Activated T-cell treated with anti-CD3 and anti-CD28 coated beads for 4 hours (primary cell): Measurements from ENCODE around the gene RABL6.
"Not testable (repeated sequence)": the region's sequence is repeated elsewhere in the genome, so short reads cannot be mapped to it uniquely, and the experiment has no call there.

Experiments
- DNase-seq: peaks from one replicate; pipeline ENCODE4 v3.0.0-alpha.2; 2020

The RABL6 gene

GRCh38 chr9:136837856-136838277, 30.1 kb downstream of the RABL6 start:
- DNase-seq = not testable (repeated sequence)

DNA sequence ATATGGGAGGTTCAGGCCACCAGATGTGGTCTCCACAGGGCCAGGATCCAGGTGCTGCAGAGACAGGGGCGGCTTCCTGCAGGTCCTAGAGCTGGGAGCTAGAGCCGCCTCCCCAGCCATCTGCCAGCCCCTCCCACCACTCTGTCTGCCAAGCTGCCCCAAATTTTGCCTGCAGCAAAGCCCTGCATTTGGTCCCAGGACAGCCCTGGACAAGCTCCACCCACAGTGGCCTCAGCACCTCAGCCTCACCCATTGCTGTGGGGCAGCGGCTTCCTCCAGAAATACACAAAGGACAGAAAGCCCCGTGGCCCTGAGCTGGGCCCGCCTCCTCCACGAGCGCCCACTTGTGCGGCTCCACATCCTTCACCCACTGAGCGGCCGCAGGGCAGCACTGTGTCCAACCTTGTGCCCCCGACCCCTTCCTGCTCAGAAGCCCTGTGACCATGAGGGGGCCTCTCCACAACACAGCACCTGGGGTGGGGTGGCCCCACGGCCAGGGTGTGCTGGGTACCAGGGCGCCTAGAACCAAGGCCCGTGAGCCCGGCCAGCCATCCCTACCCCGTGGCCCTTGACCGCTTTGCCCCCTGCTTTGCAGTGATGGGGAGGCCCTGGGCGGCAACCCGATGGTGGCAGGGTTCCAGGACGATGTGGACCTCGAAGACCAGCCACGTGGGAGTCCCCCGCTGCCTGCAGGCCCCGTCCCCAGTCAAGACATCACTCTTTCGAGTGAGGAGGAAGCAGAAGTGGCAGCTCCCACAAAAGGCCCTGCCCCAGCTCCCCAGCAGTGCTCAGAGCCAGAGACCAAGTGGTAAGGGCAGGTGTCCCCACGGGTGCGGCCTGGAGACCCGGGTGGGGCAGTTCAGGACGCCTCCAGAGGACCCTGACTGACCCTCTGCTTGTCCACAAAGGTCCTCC, 30.8 kb downstream of the RABL6 start:
- DNase-seq = no peak

DNA sequence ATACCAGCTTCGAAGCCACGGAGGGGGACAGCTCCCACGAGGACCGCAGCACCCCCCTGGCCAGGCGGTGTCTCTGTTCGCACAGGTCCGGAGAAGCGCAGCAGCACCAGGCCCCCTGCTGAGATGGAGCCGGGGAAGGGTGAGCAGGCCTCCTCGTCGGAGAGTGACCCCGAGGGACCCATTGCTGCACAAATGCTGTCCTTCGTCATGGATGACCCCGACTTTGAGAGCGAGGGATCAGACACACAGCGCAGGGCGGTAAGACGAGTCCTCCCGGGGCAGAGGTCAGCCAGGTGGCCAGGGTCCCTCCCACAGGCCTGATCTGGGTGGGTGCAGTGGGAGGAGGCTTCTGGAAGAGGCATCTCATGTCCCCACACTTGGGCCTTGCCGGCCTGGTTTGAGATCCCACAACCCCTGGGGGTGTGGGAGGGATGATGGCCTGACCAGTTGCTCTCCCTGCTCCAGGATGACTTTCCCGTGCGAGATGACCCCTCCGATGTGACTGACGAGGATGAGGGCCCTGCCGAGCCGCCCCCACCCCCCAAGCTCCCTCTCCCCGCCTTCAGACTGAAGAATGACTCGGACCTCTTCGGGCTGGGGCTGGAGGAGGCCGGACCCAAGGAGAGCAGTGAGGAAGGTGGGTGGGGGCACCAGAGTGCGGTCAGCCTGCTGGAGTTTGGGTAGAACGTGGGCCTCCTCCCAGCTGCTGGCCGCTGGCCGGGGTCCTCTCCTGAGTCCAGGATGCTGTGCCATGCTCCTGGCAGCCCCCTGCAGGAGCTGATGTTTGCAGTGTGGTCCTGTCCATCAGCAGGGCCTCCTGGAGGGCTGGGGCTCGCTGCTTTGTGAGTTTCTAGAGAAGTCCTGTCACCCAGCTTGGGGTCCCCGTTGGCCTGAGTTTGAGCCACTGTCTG, 31.7 kb downstream of the RABL6 start:
- no peak for DNase-seq

GRCh38 chr9:136840140-136840876, 32.6 kb downstream of the RABL6 start:
- DNase-seq = no peak

DNA sequence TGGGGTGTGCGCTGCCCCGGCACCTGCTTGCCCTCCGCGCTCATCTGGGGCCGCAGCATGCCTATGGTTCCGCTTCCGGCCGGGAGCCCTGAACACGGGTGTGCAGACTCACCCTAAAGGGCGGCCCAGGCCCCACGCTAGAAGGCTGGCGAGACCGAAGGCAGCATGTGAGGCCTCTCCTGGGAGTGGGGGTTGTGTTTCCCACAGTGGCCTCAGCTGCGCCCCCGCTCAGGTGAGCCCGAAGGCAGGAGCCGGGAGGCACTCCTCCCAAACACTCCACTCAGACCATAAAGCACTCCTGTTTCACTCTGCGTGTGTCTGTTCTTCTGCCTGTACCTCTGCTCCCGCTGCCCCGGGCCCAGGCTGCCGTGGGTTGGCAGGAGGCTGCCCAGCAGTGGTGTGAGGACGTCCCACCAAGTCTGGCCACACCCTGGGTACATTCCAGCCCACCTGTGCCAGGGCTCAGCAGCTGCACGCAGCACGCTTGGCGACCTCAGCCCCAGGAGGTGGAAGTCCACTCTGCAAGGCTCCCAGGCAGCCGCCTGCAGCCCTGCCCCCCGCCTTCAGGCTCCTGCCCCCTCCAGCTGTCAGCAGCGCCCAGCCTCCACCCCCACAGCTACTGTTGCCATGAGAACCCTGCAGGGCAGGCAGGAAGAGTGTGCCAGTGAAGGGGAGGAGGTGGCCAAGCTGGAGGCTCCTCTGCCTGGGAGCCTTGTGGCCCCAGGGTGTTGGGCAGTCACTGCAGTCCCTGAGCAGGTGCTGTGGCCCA, 33.3 kb downstream of the RABL6 start:
- no peak for DNase-seq

DNA sequence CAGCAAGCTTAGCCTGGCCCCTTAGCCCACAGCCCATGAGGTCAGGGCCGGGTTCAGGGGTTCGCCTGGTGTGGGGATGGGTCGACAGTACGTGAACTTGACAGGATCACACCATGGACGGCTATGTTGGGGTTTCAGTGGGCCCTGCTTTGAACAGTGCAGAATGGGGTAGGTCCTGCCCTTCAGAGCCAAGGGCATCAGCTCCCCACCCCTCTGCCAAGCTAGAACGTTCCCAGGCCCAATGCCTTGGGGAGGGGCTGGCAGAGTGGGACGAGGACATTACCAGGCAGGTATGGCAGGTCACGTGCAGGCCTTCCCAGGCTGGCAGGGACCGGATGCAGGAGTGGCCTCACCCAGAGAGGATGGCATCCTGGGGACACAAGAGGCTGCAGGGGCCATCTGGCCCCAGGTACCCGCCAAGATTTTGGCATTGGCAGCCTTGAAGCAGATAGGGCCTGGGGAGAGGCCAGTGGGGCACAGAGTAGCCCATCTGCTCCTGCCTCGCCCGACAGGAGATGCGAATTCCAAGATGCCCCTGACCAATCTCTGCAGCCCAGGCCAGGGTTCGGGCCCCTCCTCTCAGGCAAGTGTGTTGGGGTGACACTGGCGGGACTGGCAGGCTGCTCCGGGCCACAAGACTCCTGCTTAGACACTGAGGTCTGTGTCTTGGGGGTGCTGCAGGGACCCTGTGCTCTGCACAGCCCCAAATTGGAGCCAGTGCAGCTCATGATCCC, 34.1 kb downstream of the RABL6 start:
- DNase-seq = not testable (repeated sequence)

DNA sequence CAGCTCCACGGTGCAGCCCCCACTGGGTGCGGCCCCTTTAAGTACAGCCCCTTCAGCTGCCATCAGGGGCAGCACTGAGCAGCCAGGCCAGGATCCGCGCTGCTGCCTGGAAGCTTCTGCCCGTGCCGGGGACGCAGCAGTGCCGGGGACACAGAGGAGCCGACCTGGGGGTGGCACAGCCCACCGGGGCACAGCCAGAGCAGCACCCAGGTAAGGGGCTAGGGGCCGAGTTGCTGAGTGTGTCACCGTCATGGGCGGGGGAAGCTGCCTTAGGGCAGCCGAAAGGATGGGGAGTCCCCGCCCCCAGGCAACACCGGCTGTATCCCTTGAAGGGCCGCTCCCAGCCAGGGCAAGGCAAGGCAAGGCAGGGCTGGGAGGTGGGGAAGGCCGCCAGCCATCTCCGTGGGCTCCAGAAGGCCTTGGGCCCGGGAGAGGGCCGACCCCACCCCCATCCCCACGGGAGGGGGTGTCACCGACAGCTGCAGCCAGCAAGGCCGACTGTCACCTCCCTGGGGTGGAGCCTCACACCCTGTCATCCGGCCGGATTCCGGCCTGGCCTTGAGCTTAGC, 34.7 kb downstream of the RABL6 start, which contains the start of gene AJM1:
TSS of gene AJM1 (plus strand) at position 99 of the 569 bp plus-strand sequence. CDS start 1,937 bp downstream, outside the sequence.
- DNase-seq = peak; percentile 70

DNA sequence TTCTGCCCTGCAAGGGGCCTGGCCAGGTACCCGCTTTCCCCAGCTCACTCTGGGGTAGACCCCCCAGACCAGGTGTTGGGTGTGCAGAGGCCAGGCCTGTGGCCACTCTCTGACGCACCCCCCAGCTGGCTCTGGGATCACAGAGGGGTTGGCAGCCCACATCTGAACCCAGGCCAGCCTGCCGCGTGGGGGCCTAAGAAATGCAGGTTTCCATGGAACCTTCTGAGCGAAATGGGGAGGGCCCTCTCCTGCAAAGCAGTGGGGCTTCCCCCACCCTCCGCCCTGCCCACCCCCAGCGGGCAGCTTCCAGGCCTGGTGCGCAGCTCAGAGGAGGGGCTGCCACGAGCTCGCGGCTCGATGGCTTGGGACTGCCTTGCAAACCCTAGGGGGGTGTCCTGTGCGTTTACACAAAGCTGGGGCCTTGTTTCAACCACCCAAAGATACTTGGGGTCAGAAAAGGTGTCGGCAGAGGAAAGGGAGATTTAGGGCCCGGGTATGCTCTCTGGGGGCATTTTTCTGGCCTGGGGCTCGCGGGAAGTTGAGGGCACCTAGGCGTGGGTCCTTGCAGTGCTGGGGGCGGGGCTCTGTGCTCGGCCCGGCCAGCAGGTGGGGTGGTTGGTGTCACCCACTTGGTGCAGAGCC, 35.5 kb downstream of the RABL6 start:
- not testable (repeated sequence) for DNase-seq

DNA sequence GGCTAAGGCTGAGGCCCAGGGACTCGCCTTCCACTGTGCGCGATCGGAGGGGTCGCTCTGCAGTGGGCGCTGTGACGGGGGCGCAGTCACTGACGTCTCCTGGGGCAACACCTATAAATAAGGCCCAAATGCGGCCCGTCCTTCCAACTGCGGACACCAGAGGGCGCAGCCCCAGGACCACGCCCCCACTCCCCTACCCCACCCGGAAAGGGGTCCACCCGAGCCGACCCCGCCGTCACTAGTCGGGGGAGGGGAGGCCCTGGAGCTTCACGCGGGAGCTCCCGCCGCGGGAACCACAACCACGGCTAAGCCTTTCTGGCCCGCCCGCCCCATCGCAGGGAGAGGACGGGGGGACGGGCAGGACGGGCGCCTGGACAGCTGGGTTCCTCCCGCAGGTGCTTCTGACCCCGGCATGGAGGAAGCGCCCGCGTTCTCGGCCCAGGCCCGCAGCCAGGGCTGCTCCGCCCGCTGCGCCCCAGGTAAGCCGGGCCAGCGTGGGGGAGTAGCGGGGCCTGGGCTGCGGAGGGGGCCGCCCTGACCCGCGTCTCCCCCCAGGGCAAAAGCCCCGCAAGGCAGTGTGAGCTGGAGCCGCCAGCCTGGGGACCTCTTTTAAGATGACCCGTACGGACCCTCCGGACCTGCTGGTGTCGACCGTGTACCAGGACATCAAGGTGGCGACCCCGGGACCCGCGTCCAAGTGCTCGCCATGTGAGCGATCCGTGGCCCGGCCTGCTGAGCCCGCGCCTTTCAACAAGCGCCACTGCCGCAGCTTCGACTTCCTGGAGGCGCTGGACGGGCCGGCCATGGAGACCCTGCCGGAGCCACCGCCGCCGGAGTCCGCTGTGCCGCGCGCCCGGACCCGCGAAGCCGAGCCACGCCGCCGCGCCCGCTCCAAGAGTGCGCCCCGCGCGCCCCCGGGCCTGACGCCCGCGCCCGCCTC, 36.3 kb downstream of the RABL6 start:
- peak; percentile 51 for DNase-seq

- no peak for DNase-seq
Observed at GRCh38 chr9:136844761-136845464, 37.2 kb downstream of the RABL6 start.

DNA sequence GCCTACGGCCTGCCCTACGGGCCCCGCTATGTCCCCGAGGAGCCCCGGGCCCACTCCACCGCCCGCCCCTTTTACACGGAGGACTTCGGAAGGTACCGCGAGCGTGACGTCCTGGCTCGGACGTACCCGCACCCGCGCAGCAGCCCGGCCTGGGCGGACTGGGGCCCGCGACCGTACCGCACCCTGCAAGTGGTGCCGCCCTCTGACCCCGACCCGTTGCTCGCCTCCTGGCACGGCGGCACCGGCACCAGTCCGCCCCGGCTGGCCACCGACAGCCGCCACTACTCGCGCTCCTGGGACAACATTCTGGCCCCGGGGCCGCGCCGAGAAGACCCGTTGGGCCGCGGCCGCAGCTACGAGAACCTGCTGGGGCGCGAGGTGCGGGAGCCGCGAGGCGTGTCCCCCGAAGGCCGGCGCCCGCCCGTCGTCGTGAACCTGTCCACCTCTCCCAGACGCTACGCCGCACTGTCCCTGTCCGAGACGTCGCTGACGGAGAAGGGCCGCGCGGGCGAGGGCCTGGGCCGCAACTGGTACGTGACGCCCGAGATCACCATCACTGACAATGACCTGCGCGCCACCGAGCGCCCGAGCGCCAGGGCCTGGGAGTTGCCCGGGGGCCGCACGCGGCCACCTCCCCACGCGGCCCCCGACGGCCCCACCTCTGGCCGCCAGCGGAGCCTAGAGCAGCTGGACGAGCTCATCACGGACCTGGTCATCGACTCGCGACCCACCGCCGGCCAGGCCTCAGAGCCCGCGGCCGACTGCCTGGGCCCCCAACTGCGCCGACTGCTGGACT, 37.9 kb downstream of the RABL6 start:
- no peak for DNase-seq

DNA sequence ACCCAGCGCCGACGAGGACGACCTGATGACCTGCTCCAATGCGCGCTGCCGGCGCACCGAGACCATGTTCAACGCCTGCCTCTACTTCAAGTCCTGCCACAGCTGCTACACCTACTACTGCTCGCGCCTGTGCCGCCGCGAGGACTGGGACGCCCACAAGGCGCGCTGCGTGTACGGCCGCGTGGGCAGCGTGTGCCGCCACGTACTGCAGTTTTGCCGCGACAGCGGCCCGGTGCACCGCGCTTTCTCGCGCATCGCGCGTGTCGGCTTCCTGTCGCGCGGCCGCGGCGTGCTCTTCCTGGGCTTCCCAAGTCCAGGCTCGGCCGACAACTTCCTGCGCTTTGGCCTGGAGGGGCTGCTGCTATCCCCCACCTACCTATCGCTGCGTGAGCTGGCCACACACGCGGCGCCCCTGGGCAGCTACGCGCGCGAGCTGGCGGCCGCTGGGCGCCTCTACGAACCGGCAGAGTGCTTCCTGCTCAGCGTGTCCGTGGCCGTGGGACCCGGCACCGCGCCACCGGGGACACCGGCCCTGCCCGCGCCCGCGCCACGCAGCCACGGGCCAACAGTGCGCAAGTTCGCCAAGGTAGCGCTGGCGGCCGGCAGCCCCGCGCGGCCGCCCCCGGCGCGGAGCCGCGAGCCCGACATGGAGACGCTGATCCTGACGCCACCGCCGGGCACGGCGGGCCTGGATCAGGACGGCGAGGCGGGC, 38.8 kb downstream of the RABL6 start:
- DNase-seq = peak; percentile 33

DNA sequence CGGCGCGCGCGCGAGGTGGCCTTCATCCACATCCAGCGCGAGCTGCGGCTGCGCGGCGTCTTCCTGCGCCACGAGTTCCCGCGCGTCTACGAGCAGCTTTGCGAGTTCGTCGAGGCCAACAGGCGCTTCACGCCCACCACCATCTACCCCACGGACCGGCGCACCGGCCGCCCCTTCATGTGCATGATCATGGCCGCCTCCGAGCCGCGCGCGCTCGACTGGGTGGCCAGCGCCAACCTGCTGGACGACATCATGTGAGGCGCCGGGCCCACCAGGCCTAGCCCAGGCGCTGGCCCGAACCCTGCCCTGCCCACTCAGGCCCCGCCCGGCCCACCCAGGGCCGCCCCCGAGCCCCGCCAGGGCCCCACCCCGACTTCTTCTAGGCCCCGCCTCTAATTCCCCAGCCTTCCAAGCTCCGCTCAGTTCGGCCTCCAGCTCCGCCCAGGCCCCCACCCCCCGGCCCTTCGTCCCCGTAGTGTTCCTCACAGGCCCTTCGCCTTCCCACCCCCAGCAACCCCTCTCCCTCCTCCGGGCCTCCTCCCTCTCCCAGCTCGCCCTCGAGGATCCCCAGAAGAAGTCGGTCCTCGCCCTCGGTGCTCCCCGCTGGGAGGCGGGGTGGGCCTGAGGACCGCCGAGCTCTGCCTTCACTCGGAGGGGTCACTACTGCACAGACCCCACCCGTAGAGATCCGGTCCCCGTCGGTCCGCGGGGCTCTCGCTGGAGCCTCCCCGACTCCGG, 39.5 kb downstream of the RABL6 start:
- no peak for DNase-seq

GRCh38 chr9:136847826-136848392, 40.2 kb downstream of the RABL6 start:
- peak; percentile 45 for DNase-seq

GRCh38 chr9:136848393-136849037, 40.8 kb downstream of the RABL6 start:
- DNase-seq = no peak
